ENCODE measurements around the gene EXOC3. TPM values are rescaled to one million over a fixed set of nuclear protein-coding genes. Genes with fewer than 3 reads are reported as not detected.
A peak's percentile ranks its signal among the peaks of the same experiment; 100 is the strongest.
"Not testable (repeated sequence)": the region's sequence is repeated elsewhere in the genome, so short reads cannot be mapped to it uniquely, and the experiment has no call there.

EXOC3 gene
- total RNA-seq, 1 donor from 2014 or later: 43.9 TPM

- H3K4me1 Mint-ChIP-seq (ENCODE audit: unreplicated experiment): peaks cover 15% of the 10 kb centered on the region
- peaks cover 3% of the 10 kb centered on the region for H3K27me3 Mint-ChIP-seq (ENCODE audit: unreplicated experiment)
- peaks cover 3% of the 10 kb centered on the region for H3K36me3 Mint-ChIP-seq (ENCODE audit: low read depth, unreplicated experiment)
- no peak overlapping the region for H3K27ac Mint-ChIP-seq (ENCODE audit: unreplicated experiment)
- no peak for TF ChIP-seq CTCF (IDR thresholded peaks at IDR 0.05; ENCODE audit: unreplicated experiment)
- H3K9me3 Mint-ChIP-seq (ENCODE audit: unreplicated experiment): no peaks in the 10 kb centered on the region
- DNase-seq (ENCODE audit: low spot score): no peak
- H3K4me3 Mint-ChIP-seq (ENCODE audit: unreplicated experiment): no peak overlapping the region
Measured at GRCh38 chr5:410911-411517, 32.0 kb upstream of the EXOC3 start.

- Mint-ChIP-seq H3K27ac (ENCODE audit: unreplicated experiment) (no peak overlapping the region), H3K4me3 (ENCODE audit: unreplicated experiment) (no peak overlapping the region), H3K9me3 (ENCODE audit: unreplicated experiment) (no peaks in the 10 kb centered on the region), H3K36me3 (ENCODE audit: low read depth, unreplicated experiment) (peaks cover 3% of the 10 kb centered on the region), H3K4me1 (ENCODE audit: unreplicated experiment) (peaks cover 13% of the 10 kb centered on the region), H3K27me3 (ENCODE audit: unreplicated experiment) (peaks cover 5% of the 10 kb centered on the region)
- no peak for TF ChIP-seq CTCF (IDR thresholded peaks at IDR 0.05; ENCODE audit: unreplicated experiment)
- DNase-seq (ENCODE audit: low spot score): no peak
Measured at GRCh38 chr5:411728-412127, 31.2 kb upstream of the EXOC3 start.

GRCh38 chr5:414991-415927, 27.7 kb upstream of the EXOC3 start:
- H3K36me3 Mint-ChIP-seq (ENCODE audit: low read depth, unreplicated experiment); H3K27me3 Mint-ChIP-seq (ENCODE audit: unreplicated experiment); H3K4me3 Mint-ChIP-seq (ENCODE audit: unreplicated experiment); H3K9me3 Mint-ChIP-seq (ENCODE audit: unreplicated experiment): not testable (repeated sequence)
- Mint-ChIP-seq H3K27ac (ENCODE audit: unreplicated experiment) (peak overlapping the region; percentile 42), H3K4me1 (ENCODE audit: unreplicated experiment) (peaks cover 18% of the 10 kb centered on the region)
- peak; percentile 72 for DNase-seq (ENCODE audit: low spot score)

- Mint-ChIP-seq H3K9me3 (ENCODE audit: unreplicated experiment) (no peaks in the 10 kb centered on the region), H3K27me3 (ENCODE audit: unreplicated experiment) (peaks cover 8% of the 10 kb centered on the region), H3K4me3 (ENCODE audit: unreplicated experiment) (no peak overlapping the region), H3K27ac (ENCODE audit: unreplicated experiment) (no peak overlapping the region), H3K36me3 (ENCODE audit: low read depth, unreplicated experiment) (peaks cover 3% of the 10 kb centered on the region), H3K4me1 (ENCODE audit: unreplicated experiment) (peaks cover 19% of the 10 kb centered on the region)
- no peak for TF ChIP-seq CTCF (IDR thresholded peaks at IDR 0.05; ENCODE audit: unreplicated experiment)
- DNase-seq (ENCODE audit: low spot score): no peak
Measured at GRCh38 chr5:415928-416635, 26.9 kb upstream of the EXOC3 start.

- Mint-ChIP-seq H3K4me1 (ENCODE audit: unreplicated experiment) (peaks cover 19% of the 10 kb centered on the region), H3K36me3 (ENCODE audit: low read depth, unreplicated experiment) (peaks cover 3% of the 10 kb centered on the region), H3K4me3 (ENCODE audit: unreplicated experiment) (no peak overlapping the region), H3K9me3 (ENCODE audit: unreplicated experiment) (no peaks in the 10 kb centered on the region), H3K27me3 (ENCODE audit: unreplicated experiment) (peaks cover 8% of the 10 kb centered on the region), H3K27ac (ENCODE audit: unreplicated experiment) (no peak overlapping the region)
- DNase-seq (ENCODE audit: low spot score): no peak
- no peak for TF ChIP-seq CTCF (IDR thresholded peaks at IDR 0.05; ENCODE audit: unreplicated experiment)
Measured at GRCh38 chr5:416636-416960, 26.4 kb upstream of the EXOC3 start.

Data from endothelial cell (in vitro differentiated cells).